OCI-LY1 (cell line): ENCODE measurements around the gene LRRC9.

Source experiments
- EZH2 ChIP-seq: fragments of 200-600 bp; sonication (generic), shearing (Covaris generic); IDR thresholded peaks from 2 replicates; pipeline ENCODE4 v1.8.0; 2017; ENCODE audit warnings: borderline replicate concordance, mixed run types, mild to moderate bottlenecking, antibody characterized with exemption, low read length, moderate library complexity, mixed read lengths
- TF ChIP-seq, protein P1 (sequence below): fragments of 200-600 bp; sonication (generic), shearing (Covaris generic); IDR thresholded peaks from 2 replicates; pipeline ENCODE4 v1.5.1; 2017; ENCODE audit warnings: mild to moderate bottlenecking, antibody characterized with exemption, low read length, moderate library complexity, mixed read lengths

DNA sequence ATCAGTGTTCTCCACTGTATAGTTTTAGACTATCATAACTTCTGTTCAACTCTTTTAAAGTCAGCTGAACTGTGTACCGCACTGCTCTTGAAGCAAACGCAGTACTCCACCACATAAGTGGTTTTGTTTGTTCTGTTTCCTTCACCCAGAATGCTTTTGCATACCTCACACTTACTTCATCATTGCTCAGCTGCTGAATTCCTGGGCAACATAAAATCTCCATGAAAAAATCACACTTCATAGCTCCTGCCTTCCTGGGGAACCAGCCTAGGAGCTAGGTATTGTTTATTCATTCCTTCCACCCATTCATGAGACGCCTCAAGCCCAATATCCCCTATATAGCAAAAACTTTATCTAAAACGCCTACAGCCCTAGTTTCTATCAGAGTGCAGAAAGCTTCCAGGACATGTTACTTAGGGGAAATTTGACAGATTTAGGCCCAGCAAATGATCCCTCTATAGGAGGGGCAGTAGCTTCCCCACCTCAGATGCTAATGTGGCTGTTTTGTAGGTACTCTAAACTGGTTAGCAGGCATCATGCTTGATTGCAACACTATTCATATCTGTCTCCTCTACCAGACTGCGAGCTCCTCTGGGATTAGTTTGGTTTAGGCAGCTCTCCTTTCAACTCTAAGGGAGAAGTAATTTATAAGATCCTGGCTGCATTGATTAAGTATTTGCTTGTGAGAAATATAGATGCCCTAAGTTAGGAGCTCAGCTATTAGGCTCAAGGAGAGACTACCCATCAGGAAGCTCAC lies 44.5 kb downstream of the LRRC9 start:
- no peak for TF ChIP-seq EZH2
- TF ChIP-seq, protein P1, sequence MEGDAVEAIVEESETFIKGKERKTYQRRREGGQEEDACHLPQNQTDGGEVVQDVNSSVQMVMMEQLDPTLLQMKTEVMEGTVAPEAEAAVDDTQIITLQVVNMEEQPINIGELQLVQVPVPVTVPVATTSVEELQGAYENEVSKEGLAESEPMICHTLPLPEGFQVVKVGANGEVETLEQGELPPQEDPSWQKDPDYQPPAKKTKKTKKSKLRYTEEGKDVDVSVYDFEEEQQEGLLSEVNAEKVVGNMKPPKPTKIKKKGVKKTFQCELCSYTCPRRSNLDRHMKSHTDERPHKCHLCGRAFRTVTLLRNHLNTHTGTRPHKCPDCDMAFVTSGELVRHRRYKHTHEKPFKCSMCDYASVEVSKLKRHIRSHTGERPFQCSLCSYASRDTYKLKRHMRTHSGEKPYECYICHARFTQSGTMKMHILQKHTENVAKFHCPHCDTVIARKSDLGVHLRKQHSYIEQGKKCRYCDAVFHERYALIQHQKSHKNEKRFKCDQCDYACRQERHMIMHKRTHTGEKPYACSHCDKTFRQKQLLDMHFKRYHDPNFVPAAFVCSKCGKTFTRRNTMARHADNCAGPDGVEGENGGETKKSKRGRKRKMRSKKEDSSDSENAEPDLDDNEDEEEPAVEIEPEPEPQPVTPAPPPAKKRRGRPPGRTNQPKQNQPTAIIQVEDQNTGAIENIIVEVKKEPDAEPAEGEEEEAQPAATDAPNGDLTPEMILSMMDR: no peak
